ENCODE measurements around the gene TFIP11.

The TFIP11 gene

GRCh38 chr22:26503758-26504157, 8.5 kb downstream of the TFIP11 start:
- DNase-seq (ENCODE audit: low spot score) = no peak

GRCh38 chr22:26502688-26503561, 9.3 kb downstream of the TFIP11 start:
- peak; percentile 40 for DNase-seq (ENCODE audit: low spot score)

DNA sequence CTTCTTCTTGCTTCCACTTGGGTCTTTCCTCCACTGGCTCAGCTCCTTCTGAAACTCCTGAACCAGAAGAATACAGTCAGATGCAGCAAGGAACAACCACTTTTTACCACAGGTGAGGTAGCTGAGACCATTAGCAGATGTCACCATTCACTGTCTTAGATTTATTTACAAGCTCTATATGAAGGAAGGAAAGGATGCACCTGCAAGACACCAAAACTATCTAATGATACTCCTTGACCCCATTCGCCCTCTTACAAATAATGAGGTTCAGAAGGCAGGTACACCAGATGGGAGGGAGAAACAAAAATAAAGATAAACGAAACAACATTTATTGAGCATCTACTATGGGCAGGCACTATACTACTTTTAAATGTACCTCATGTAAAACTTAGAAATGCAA, 10.3 kb downstream of the TFIP11 start:
- DNase-seq (ENCODE audit: low spot score) = no peak

DNA sequence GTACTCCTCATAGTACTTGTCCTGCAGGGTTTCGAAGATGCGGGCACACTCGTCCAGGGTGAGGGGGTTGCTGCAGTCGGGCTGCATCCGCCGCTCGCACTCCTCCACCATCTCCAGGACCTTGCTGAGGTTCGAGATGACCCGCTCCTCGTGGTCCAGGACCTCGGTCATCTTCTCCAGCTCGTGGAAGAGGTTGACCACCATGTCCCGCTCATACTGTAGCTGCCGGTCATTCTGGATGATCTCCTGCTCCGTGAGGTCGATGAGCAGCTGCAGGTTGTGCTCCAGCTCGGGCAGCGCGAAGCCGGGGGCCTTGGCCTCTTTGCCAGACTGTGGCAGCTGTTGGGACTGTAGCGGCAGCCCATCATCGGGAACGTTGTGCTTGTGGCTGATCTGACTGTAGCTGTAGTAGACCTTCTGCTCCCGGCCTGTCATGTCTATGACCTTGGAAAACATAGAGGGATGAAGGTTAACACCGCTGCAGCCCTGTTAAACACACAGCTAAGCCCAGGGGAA, 13.0 kb downstream of the TFIP11 start:
- no peak for DNase-seq (ENCODE audit: low spot score)

GRCh38 chr22:26496456-26496855, 15.8 kb downstream of the TFIP11 start:
- DNase-seq (ENCODE audit: low spot score) = no peak

GRCh38 chr22:26494506-26494905, 17.8 kb downstream of the TFIP11 start:
- no peak for DNase-seq (ENCODE audit: low spot score)

DNA sequence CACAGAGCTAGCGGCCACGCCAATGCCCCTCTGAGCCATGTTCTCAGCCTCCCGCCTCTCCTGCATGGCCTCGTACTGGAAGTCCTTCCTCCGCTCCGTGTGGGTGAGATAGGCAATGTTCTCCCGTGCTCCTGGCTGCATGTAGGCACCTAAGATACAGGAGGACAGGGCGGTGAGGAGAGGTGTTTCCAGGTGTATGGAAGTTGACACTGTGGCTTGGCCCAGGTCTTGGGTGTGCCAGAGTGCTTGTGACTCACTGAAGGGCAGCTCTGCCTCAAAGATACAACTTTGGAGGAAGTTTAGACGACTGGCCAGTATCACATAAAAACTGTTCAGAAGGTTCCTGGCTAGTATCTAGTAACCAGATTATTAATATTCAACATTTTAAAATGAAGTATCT, 20.1 kb downstream of the TFIP11 start:
- DNase-seq (ENCODE audit: low spot score) = no peak

DNA sequence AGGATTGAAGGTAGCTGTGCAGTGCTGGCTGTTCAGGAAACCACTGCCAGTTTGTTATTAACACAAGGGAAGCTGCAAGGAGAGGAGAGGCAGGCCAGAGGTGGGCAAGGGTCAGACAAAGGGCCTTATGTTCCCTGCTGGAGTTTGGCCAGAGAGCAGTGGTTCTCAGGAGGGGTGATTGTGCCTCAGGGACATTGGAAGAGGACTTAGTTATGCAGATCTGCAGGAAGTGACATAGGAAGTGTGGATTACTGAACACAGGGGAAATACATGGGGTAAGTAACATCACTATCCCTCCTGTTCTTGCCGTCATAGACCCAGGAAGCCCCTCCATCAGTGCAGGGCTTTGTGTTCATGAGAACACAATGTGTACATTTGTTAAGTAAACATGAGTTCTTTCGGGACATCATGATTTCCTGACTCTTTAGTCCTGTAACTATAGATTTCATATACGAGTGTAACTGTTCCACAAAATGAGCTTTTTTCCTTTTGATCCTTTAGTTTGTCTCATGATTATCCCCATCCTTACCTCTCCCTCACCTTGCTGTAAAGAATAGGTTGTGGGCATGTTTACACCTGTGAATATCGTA, 22.7 kb downstream of the TFIP11 start:
- no peak for DNase-seq (ENCODE audit: low spot score)

- DNase-seq (ENCODE audit: low spot score) = no peak
Measured at GRCh38 chr22:26487996-26488395, 24.3 kb downstream of the TFIP11 start.

DNA sequence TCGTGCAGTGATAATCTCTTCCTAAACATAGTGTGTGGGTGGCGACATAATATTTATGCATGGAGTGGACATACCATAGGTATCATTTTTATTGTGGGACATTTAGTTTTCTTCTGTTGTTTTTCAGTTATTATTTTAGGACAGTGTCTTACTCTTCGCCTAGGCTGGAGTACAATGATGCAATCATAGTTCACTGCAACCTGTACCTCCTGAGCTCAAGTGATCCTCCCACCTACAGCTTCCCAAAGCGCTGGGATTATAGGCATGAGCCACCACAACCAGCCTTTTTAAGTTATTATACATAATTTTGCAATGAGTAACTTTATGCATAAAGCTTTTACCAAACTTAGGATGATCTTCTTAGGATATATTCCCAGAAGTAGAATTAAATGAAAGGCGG, 25.9 kb downstream of the TFIP11 start:
- DNase-seq (ENCODE audit: low spot score) = no peak

DNA sequence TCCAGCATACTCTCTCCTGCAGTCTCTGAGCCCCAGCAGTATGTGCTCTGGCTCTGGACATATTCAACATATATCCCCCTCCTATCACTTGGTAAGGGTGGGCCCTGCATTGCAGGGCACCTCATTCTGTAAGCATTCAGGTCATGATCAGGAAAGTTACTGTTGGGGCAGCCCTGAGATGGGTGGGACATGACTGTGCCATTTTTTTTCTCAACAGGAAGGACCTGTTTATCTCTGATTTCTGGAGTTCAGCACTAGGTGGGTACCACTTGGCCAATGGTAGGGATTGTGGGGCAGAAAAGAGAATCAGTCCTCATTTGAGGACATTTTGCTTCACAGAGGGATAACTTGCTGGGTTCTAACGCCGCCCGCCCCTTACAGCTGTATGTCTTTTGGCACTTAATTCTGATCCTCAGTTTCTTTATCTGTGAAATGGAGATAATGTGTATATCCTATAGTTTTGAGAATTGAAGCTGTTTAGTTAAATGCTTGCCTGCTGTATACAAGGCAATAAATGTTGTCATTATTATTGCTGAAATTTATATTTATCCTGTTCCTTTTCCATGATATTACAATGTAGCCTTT, 26.4 kb downstream of the TFIP11 start:
- DNase-seq (ENCODE audit: low spot score) = no peak

DNA sequence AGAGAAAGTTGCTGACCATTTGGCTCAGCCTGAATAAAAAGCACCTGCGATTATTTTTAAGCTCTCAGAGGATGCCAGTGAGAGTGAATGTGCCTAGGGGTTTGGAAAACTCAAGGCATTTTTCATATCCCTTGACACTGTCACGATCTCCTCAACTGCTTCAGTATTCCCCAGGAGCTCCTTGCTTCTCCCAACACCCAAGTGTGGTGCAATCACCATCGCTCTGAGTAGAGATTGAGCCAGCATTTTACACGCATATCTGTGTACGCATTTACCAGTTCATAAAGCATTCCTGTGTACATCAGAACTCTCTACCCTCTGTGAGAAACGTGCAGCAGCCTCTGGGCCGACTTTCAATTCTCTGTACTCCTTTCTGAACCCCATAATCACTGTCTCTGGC, 27.3 kb downstream of the TFIP11 start:
- no peak for DNase-seq (ENCODE audit: low spot score)

DNA sequence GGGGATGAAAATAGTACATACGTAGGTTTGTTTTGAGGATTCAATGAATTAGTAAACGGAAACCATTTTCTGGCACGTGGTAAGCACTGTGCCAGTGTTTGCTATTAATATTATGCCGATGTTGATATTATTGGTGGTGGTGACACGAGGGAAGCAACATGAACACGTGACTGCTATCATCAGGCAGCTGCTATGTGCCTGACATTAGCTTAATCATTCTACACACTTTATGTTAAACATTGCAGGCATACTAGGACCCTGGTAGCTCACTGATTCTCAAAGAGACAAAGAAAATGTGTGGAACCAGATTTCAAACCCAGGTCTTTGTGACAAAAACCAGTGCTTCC, 27.9 kb downstream of the TFIP11 start:
- DNase-seq (ENCODE audit: low spot score) = peak; percentile 36

GRCh38 chr22:26483439-26484359, 28.6 kb downstream of the TFIP11 start, which contains the start of the genes HPS4 and SRRD:
Gene HPS4 (minus strand): TSS chr22:26483783. CDS start chr22:26481762, 2,021 bp downstream.
Gene SRRD (plus strand): TSS chr22:26483877. CDS start chr22:26483891, 14 bp downstream.
- DNase-seq (ENCODE audit: low spot score) = peak; percentile 98

GRCh38 chr22:26483043-26483438, 29.2 kb downstream of the TFIP11 start:
- no peak for DNase-seq (ENCODE audit: low spot score)

- DNase-seq (ENCODE audit: low spot score) = no peak
Measured at GRCh38 chr22:26482161-26482560, 30.1 kb downstream of the TFIP11 start.

DNA sequence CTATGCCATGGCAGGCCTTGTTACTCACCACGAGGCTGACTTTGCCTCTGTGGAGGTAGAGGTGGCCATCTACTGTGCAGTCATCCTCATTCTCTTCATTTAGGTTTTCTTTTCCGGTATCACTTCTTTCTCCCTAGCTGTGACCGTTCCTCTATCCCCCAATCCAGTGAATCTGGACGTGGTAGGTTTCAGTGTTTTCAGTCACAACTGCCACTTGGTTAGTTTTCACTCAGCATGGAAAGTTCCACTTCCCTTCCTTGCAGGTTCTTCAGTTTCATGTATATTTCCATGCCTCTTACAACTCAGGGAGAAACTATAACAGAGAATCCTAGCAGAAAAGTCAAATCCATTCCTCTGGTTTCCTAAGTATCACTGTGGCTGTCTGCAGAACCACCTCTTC, 30.6 kb downstream of the TFIP11 start:
- DNase-seq (ENCODE audit: low spot score) = no peak

- DNase-seq (ENCODE audit: low spot score) = no peak
Measured at GRCh38 chr22:26481112-26481693, 31.1 kb downstream of the TFIP11 start.

- no peak for DNase-seq (ENCODE audit: low spot score)
Measured at GRCh38 chr22:26480611-26480932, 31.7 kb downstream of the TFIP11 start.

GRCh38 chr22:26479792-26480610, 32.3 kb downstream of the TFIP11 start:
- DNase-seq (ENCODE audit: low spot score) = no peak

All from AG08396 (cell line).